ENCODE results near the gene THSD1.

- TF ChIP-seq CTCF (IDR thresholded peaks at IDR 0.05; ENCODE audit: poor library complexity, severe bottlenecking) (no peak), RAD21 (conservative IDR thresholded peaks at IDR 0.05) (no peak)
Observed at GRCh38 chr13:52419080-52419479, 13.1 kb upstream of the THSD1 start.

Data from neural cell (in vitro differentiated cells).